H9 (cell line): ENCODE results near the gene MAP4K1. TPM values are rescaled to one million over a fixed set of nuclear protein-coding genes. Genes with fewer than 3 reads are reported as not detected.

ENCODE experiments used
- DNase-seq: peaks from one replicate; pipeline ENCODE4 v3.0.0-alpha.2; 2017
- H2AFZ ChIP-seq: one replicate; pipeline ENCODE4 v1.6.1; 2013; ENCODE audit warnings: mild to moderate bottlenecking, low read length, control low read depth, moderate library complexity
- H2AK5ac ChIP-seq: 2 replicates; pipeline ENCODE4 v1.6.1; 2013; ENCODE audit warnings: low read length, control low read depth, mixed read lengths; ENCODE audit not compliant: insufficient read length
- H2BK120ac ChIP-seq: one replicate; pipeline ENCODE4 v1.6.1; 2013; ENCODE audit warnings: low read depth, mild to moderate bottlenecking, low read length, control low read depth, inconsistent platforms; ENCODE audit not compliant: poor library complexity, severe bottlenecking
- H2BK12ac ChIP-seq: 2 replicates; pipeline ENCODE4 v1.6.1; 2013; ENCODE audit warnings: low read length, control low read depth, mixed read lengths, low read depth; ENCODE audit not compliant: insufficient read length
- H2BK15ac ChIP-seq: 2 replicates; pipeline ENCODE4 v1.6.1; 2013; ENCODE audit warnings: low read depth, low read length, control low read depth
- H2BK20ac ChIP-seq: one replicate; pipeline ENCODE4 v1.6.1; 2013; ENCODE audit warnings: low read depth, mild to moderate bottlenecking, low read length, control low read depth, inconsistent platforms; ENCODE audit not compliant: poor library complexity, severe bottlenecking
- H2BK5ac ChIP-seq: 2 replicates; pipeline ENCODE4 v1.6.1; 2013; ENCODE audit warnings: low read length, control low read depth, mixed read lengths; ENCODE audit not compliant: insufficient read length
- H3K14ac ChIP-seq: 2 replicates; pipeline ENCODE4 v1.6.1; 2013; ENCODE audit warnings: low read length, control low read depth; ENCODE audit not compliant: insufficient read depth
- H3K18ac ChIP-seq: 2 replicates; pipeline ENCODE4 v1.6.1; 2013; ENCODE audit warnings: low read depth, mild to moderate bottlenecking, mixed read lengths, low read length, control low read depth; ENCODE audit not compliant: insufficient read length
- H3K23ac ChIP-seq: 2 replicates; pipeline ENCODE4 v1.6.1; 2013; ENCODE audit warnings: low read length, control low read depth, mixed read lengths, low read depth; ENCODE audit not compliant: insufficient read length
- H3K23me2 ChIP-seq: 2 replicates; pipeline ENCODE4 v1.6.1; 2013; ENCODE audit warnings: low read depth, mild to moderate bottlenecking, mixed read lengths, low read length, control low read depth; ENCODE audit not compliant: insufficient read length, poor library complexity, severe bottlenecking
- H3K27ac ChIP-seq: 2 replicates; pipeline ENCODE4 v1.5.1; 2013; ENCODE audit warnings: low read length, control low read depth, mixed read lengths, low read depth; ENCODE audit not compliant: insufficient read length
- H3K27me3 ChIP-seq: 2 replicates; pipeline ENCODE4 v1.6.1; 2013; ENCODE audit warnings: low read length, control low read depth, inconsistent platforms; ENCODE audit not compliant: insufficient read depth
- H3K4ac ChIP-seq: 2 replicates; pipeline ENCODE4 v1.6.1; 2013; ENCODE audit warnings: low read depth, mild to moderate bottlenecking, control low read depth, inconsistent platforms, low read length, moderate library complexity
- H3K4me1 ChIP-seq: 2 replicates; pipeline ENCODE4 v1.6.1; 2013; ENCODE audit warnings: low read length, control low read depth, inconsistent platforms; ENCODE audit not compliant: insufficient read depth
- H3K4me2 ChIP-seq: 2 replicates; pipeline ENCODE4 v1.6.1; 2013; ENCODE audit warnings: low read length, control low read depth, mixed read lengths; ENCODE audit not compliant: insufficient read length, insufficient read depth
- H3K56ac ChIP-seq: 2 replicates; pipeline ENCODE4 v1.6.1; 2013; ENCODE audit warnings: low read depth, mild to moderate bottlenecking, mixed read lengths, low read length, control low read depth; ENCODE audit not compliant: insufficient read length
- H3K79me1 ChIP-seq: 2 replicates; pipeline ENCODE4 v1.6.1; 2013; ENCODE audit warnings: low read depth, mild to moderate bottlenecking, moderate library complexity, low read length, control low read depth, inconsistent platforms; ENCODE audit not compliant: insufficient read depth, poor library complexity, severe bottlenecking
- H3K79me2 ChIP-seq: 2 replicates; pipeline ENCODE4 v1.6.1; 2013; ENCODE audit warnings: low read length, control low read depth, inconsistent platforms; ENCODE audit not compliant: insufficient read depth
- H3K9ac ChIP-seq: 2 replicates; pipeline ENCODE4 v1.6.1; 2013; ENCODE audit warnings: low read length, control low read depth, mixed read lengths; ENCODE audit not compliant: insufficient read length; ENCODE audit errors: extremely low read depth
- H3K9me3 ChIP-seq: one replicate; pipeline ENCODE4 v1.6.1; 2013; ENCODE audit warnings: low read depth, low read length, inconsistent platforms; ENCODE audit not compliant: control insufficient read depth
- H3T11ph ChIP-seq: one replicate; pipeline ENCODE4 v1.6.1; 2013; ENCODE audit warnings: mild to moderate bottlenecking, low read length, control low read depth, inconsistent platforms
- H4K20me1 ChIP-seq: one replicate; pipeline ENCODE4 v1.6.1; 2013; ENCODE audit not compliant: control insufficient read depth, insufficient read length, insufficient read depth
- H4K5ac ChIP-seq: 2 replicates; pipeline ENCODE4 v1.6.1; 2013; ENCODE audit warnings: low read depth, mild to moderate bottlenecking, mixed read lengths, low read length, control low read depth; ENCODE audit not compliant: insufficient read length
- H4K8ac ChIP-seq: replicated peaks from 2 replicates; pipeline ENCODE4 v1.6.1; 2013; ENCODE audit warnings: low read length, control low read depth, mixed read lengths, low read depth; ENCODE audit not compliant: insufficient read length
- H4K91ac ChIP-seq: 2 replicates; pipeline ENCODE4 v1.6.1; 2013; ENCODE audit warnings: low read depth, mild to moderate bottlenecking, moderate library complexity, mixed read lengths, low read length, control low read depth; ENCODE audit not compliant: insufficient read length
- H3K27ac Mint-ChIP-seq, 3 experiments: 2 replicates in 2 of 3; 3 replicates in 1 of 3; pipeline ENCODE4 v1.8.0; 2020 to 2021; ENCODE audit warnings: mixed read lengths in 3 of 3, mild to moderate bottlenecking in 1 of 3, moderate library complexity in 1 of 3
- H3K27me3 Mint-ChIP-seq: 2 replicates; pipeline ENCODE4 v1.8.0; 2021; ENCODE audit warnings: low read depth, mild to moderate bottlenecking, moderate library complexity, mixed read lengths
- H3K36me3 Mint-ChIP-seq, 3 experiments: 2 replicates in 2 of 3; 3 replicates in 1 of 3; pipeline ENCODE4 v1.8.0; 2020 to 2021; ENCODE audit warnings: low read depth in 3 of 3, mixed read lengths in 3 of 3; ENCODE audit not compliant: insufficient read depth in 1 of 3
- H3K4me1 Mint-ChIP-seq, 2 experiments: 2 replicates each; pipeline ENCODE4 v1.8.0; 2020; ENCODE audit warnings: mixed read lengths in 2 of 2
- H3K4me3 Mint-ChIP-seq, 2 experiments: 2 replicates in 1 of 2; 3 replicates in 1 of 2; pipeline ENCODE4 v1.8.0; 2020 to 2021; ENCODE audit warnings: mild to moderate bottlenecking in 2 of 2, mixed read lengths in 2 of 2, moderate library complexity in 1 of 2
- H3K9me3 Mint-ChIP-seq, 2 experiments: 2 replicates in 1 of 2; 3 replicates in 1 of 2; pipeline ENCODE4 v1.8.0; 2020; ENCODE audit warnings: mild to moderate bottlenecking in 2 of 2, mixed read lengths in 2 of 2, moderate library complexity in 1 of 2
- WGBS: extraction: QIAGEN DNeasy Blood & Tissue Kit; methylation state at CpG from one replicate; pipeline ENCODE4 v1.1.7; 2013; ENCODE audit warnings: missing lambda C conversion rate, low lambda C conversion rate, mixed read lengths; ENCODE audit not compliant: insufficient read length; ENCODE audit errors: extremely low coverage; 5-methylcytosine and 5-hydroxymethylcytosine counted together
- total RNA-seq: library from RNA; stranded (reverse); gene quantifications from 2 replicates; pipeline ENCODE4 v1.2.1, GENCODE V29; 2021
- TF ChIP-seq, protein P1 (sequence below): fragments of 200-600 bp; sonication (generic); conservative IDR thresholded peaks from 3 replicates; pipeline ENCODE4 v1.8.0; 2021; ENCODE audit warnings: antibody characterized with exemption, mild to moderate bottlenecking

The MAP4K1 gene
- total RNA-seq, 1 experiment from 2014 or later, result 31.1 TPM

DNA sequence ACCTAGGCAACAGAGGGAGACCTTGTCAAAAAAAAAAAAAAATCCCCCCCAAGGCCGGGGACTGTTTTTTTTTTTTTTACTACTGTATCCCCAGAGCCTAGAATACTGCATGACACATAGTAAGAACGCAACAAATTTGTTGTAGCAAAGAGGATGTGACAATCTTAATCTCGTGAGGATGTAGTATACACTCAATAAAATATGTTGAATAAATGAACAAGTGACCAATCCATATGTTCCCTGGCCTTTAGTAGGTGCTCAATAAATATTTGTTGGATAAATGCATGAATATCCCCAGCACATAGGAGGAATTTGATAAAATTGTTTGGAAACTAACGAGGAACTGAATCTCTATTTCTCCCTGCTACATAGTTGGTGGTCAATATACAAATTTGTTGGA, 75.7 kb downstream of the MAP4K1 start:
- Histone ChIP-seq H3K23ac (no peak overlapping the region), H4K8ac (no peak overlapping the region), H3K27ac (no peak overlapping the region), H3K4me1 (0 out of 2 replicates have a peak, but pooled peaks cover 3% of the 10 kb centered on the region), H3K23me2 (no peaks in the 10 kb centered on the region), H2BK15ac (no peak overlapping the region), H3K27me3 (no peaks in the 10 kb centered on the region), H3K9ac (no peak overlapping the region), H2BK20ac (no peak overlapping the region), H3K14ac (no peak overlapping the region), H3K79me2 (no peaks in the 10 kb centered on the region), H3K56ac (no peak overlapping the region), H2BK12ac (no peak overlapping the region), H2BK120ac (no peak overlapping the region), H2BK5ac (no peak overlapping the region), H3T11ph (no peak overlapping the region), H3K4me2 (no peak overlapping the region), H2AK5ac (no peak overlapping the region), H3K79me1 (no peaks in the 10 kb centered on the region), H3K9me3 (no peaks in the 10 kb centered on the region), H3K18ac (no peak overlapping the region), H2AFZ (no peak overlapping the region), H4K91ac (no peak overlapping the region), H4K5ac (no peak overlapping the region), H4K20me1 (no peaks in the 10 kb centered on the region), H3K4ac (no peak overlapping the region)
- Mint-ChIP-seq H3K4me1 (peaks cover 10 to 12% of the 10 kb centered on the region in 2 experiments), H3K27me3 (no peaks in the 10 kb centered on the region), H3K36me3 (peaks cover 10 to 23% (median 16%) of the 10 kb centered on the region in 3 experiments; a peak in 6 of 7 replicates), H3K9me3 (peaks cover 0 to 2% of the 10 kb centered on the region in 2 experiments; a peak in 2 of 5 replicates), H3K27ac (no peak overlapping the region), H3K4me3 (no peak overlapping the region)
- no CpG with 5 or more reads among the region's 4 CpGs for WGBS
- DNase-seq, result no peak
- TF ChIP-seq, protein P1, sequence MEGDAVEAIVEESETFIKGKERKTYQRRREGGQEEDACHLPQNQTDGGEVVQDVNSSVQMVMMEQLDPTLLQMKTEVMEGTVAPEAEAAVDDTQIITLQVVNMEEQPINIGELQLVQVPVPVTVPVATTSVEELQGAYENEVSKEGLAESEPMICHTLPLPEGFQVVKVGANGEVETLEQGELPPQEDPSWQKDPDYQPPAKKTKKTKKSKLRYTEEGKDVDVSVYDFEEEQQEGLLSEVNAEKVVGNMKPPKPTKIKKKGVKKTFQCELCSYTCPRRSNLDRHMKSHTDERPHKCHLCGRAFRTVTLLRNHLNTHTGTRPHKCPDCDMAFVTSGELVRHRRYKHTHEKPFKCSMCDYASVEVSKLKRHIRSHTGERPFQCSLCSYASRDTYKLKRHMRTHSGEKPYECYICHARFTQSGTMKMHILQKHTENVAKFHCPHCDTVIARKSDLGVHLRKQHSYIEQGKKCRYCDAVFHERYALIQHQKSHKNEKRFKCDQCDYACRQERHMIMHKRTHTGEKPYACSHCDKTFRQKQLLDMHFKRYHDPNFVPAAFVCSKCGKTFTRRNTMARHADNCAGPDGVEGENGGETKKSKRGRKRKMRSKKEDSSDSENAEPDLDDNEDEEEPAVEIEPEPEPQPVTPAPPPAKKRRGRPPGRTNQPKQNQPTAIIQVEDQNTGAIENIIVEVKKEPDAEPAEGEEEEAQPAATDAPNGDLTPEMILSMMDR, result no peak
